MG63 (cell line): ENCODE measurements around the gene GLE1. TPM values are rescaled to one million over a fixed set of nuclear protein-coding genes. Genes with fewer than 3 reads are reported as not detected.
"Not testable (repeated sequence)": the region's sequence is repeated elsewhere in the genome, so short reads cannot be mapped to it uniquely, and the experiment has no call there.

Experiments used
- DNase-seq: peaks from one replicate; pipeline ENCODE4 v3.0.0-alpha.2; 2020
- H3K27me3 ChIP-seq: fragments of 250-450 bp; sonication (Bioruptor Pico); 2 replicates; pipeline ENCODE4 v1.5.1; 2020; ENCODE audit warnings: mild to moderate bottlenecking, moderate library complexity
- H3K36me3 ChIP-seq: fragments of 250-450 bp; sonication (Bioruptor Pico); 2 replicates; pipeline ENCODE4 v1.5.1; 2020; ENCODE audit warnings: mild to moderate bottlenecking, moderate library complexity
- H3K4me3 ChIP-seq: fragments of 250-450 bp; sonication (Bioruptor Pico); 2 replicates; pipeline ENCODE4 v1.5.1; 2020; ENCODE audit warnings: mild to moderate bottlenecking, moderate library complexity
- H3K9me3 ChIP-seq: fragments of 250-450 bp; sonication (Bioruptor Pico); 2 replicates; pipeline ENCODE4 v1.5.1; 2020; ENCODE audit warnings: mild to moderate bottlenecking, moderate library complexity
- total RNA-seq: library from RNA; depleted of rRNA; stranded (reverse); fragments of >200 nt; shearing (Covaris generic); gene quantifications from 2 replicates; pipeline ENCODE4 v1.2.3, GENCODE V29; 2014; ENCODE audit warnings: low replicate concordance

The GLE1 gene
- total RNA-seq, 1 experiment from 2014 or later, result 58.5 TPM

GRCh38 chr9:128556926-128557634, 52.6 kb downstream of the GLE1 start:
- no peaks in the 10 kb centered on the region for H3K9me3 ChIP-seq
- DNase-seq, result no peak

GRCh38 chr9:128558431-128559310, 54.2 kb downstream of the GLE1 start:
- Histone ChIP-seq H3K9me3 (no peaks in the 10 kb centered on the region), H3K4me3 (peak overlapping the region; percentile 4; the same call in 1 of the 2 replicates), H3K27me3 (no peaks in the 10 kb centered on the region), H3K36me3 (peaks cover 15% of the 10 kb centered on the region)
- DNase-seq, result peak; percentile 81

More at GRCh38 chr9:128556926-128557634, 52.6 kb downstream of the GLE1 start:
- H3K36me3 ChIP-seq, result peaks cover 11% of the 10 kb centered on the region
- H3K27me3 ChIP-seq, result no peaks in the 10 kb centered on the region
- no peak overlapping the region for H3K4me3 ChIP-seq

GRCh38 chr9:128565578-128565977, 61.1 kb downstream of the GLE1 start:
- DNase-seq, result no peak
- H3K36me3 ChIP-seq, result peaks cover 41% of the 10 kb centered on the region
- no peaks in the 10 kb centered on the region for H3K9me3 ChIP-seq
- H3K4me3 ChIP-seq, result no peak overlapping the region
- H3K27me3 ChIP-seq, result no peaks in the 10 kb centered on the region

- H3K9me3 ChIP-seq, result no peaks in the 10 kb centered on the region
- peaks cover 57% of the 10 kb centered on the region for H3K36me3 ChIP-seq
- H3K4me3 ChIP-seq, result no peak overlapping the region
- H3K27me3 ChIP-seq, result no peaks in the 10 kb centered on the region
- DNase-seq, result no peak
These were observed 64.1 kb downstream of the GLE1 start for GRCh38 chr9:128568470-128569078.

- Histone ChIP-seq H3K9me3 (no peaks in the 10 kb centered on the region), H3K4me3 (no peak overlapping the region), H3K36me3 (peaks cover 79% of the 10 kb centered on the region), H3K27me3 (no peaks in the 10 kb centered on the region)
- no peak for DNase-seq
These were observed 71.0 kb downstream of the GLE1 start for GRCh38 chr9:128575469-128575868.

- Histone ChIP-seq H3K27me3 (no peaks in the 10 kb centered on the region), H3K9me3 (no peaks in the 10 kb centered on the region), H3K4me3 (no peak overlapping the region), H3K36me3 (peaks cover 80% of the 10 kb centered on the region)
- no peak for DNase-seq
These were observed 71.4 kb downstream of the GLE1 start for GRCh38 chr9:128575916-128576315.

- H3K9me3 ChIP-seq, result no peaks in the 10 kb centered on the region
- no peak overlapping the region for H3K4me3 ChIP-seq
- H3K36me3 ChIP-seq, result peaks cover 85% of the 10 kb centered on the region
- no peak for DNase-seq
- H3K27me3 ChIP-seq, result no peaks in the 10 kb centered on the region
These were observed 72.7 kb downstream of the GLE1 start for GRCh38 chr9:128577206-128577605.

GRCh38 chr9:128579194-128579593, 74.7 kb downstream of the GLE1 start:
- no peak for DNase-seq
- Histone ChIP-seq H3K27me3 (no peaks in the 10 kb centered on the region), H3K4me3 (no peak overlapping the region), H3K36me3 (peaks cover 88% of the 10 kb centered on the region), H3K9me3 (no peaks in the 10 kb centered on the region)

GRCh38 chr9:128580731-128581130, 76.2 kb downstream of the GLE1 start:
- Histone ChIP-seq H3K4me3 (no peak overlapping the region), H3K36me3 (peaks cover 87% of the 10 kb centered on the region), H3K9me3 (no peaks in the 10 kb centered on the region), H3K27me3 (no peaks in the 10 kb centered on the region)
- DNase-seq, result no peak

GRCh38 chr9:128585155-128585554, 80.6 kb downstream of the GLE1 start:
- not testable (repeated sequence) for H3K27me3 ChIP-seq, H3K4me3 ChIP-seq, DNase-seq, H3K9me3 ChIP-seq
- peaks cover 77% of the 10 kb centered on the region for H3K36me3 ChIP-seq

GRCh38 chr9:128586934-128587333, 82.4 kb downstream of the GLE1 start:
- H3K9me3 ChIP-seq, H3K4me3 ChIP-seq, DNase-seq, H3K27me3 ChIP-seq: not testable (repeated sequence)
- H3K36me3 ChIP-seq, result peaks cover 71% of the 10 kb centered on the region

GRCh38 chr9:128587453-128587852, 82.9 kb downstream of the GLE1 start:
- Histone ChIP-seq H3K9me3 (no peaks in the 10 kb centered on the region), H3K27me3 (no peaks in the 10 kb centered on the region), H3K4me3 (no peak overlapping the region), H3K36me3 (peaks cover 68% of the 10 kb centered on the region)
- DNase-seq, result no peak

- H3K9me3 ChIP-seq, result no peaks in the 10 kb centered on the region
- DNase-seq, result no peak
- peaks cover 67% of the 10 kb centered on the region for H3K36me3 ChIP-seq
- no peak overlapping the region for H3K4me3 ChIP-seq
- no peaks in the 10 kb centered on the region for H3K27me3 ChIP-seq
These were observed 84.2 kb downstream of the GLE1 start for GRCh38 chr9:128588581-128589233.
